ENCODE data around the gene RSL1D1. TPM values are rescaled to one million over a fixed set of nuclear protein-coding genes. Genes with fewer than 3 reads are reported as not detected.
A peak's percentile ranks its signal among the peaks of the same experiment; 100 is the strongest.
"Not testable (repeated sequence)": the region's sequence is repeated elsewhere in the genome, so short reads cannot be mapped to it uniquely, and the experiment has no call there.

The RSL1D1 gene
- polyA plus RNA-seq, 1 experiment = 169 TPM

DNA sequence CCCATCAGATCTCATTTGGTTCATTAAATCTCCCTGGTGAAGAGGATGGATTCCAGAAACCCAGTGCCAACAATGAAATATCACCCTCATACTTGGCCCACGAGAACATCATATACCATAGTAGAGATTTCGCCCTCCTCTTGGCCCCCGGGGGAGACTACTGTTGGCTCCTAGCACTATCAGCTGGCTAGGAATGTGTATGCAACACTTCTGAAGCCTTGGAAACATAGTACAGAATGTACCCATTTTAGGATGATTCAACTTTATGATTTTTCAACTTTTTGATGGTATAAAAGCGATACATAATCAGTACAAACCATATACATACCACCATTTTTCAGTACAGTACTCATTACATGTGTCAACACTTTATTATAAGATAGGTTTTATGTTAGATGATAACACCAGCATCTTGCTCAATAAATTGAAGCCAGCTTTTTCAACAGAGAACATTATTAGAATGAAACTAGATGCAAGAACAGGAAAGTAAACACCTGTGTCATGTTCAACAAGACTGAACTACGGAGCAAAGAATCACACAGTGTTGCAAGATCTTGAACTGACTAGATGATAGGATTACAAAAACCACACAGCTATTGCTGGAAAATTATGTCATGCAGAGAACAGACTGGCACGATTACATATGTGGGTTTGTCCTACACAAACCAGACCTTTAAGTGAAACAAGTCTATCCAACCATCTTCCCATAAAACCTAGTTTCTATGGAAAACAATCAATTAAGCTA, 17.2 kb downstream of the RSL1D1 start:
- Histone ChIP-seq H3K27me3 (ENCODE audit: control insufficient read depth, insufficient read depth, low read length) (no peaks in the 10 kb centered on the region), H3K4me3 (ENCODE audit: low read depth, low read length) (no peak overlapping the region), H3K27ac (ENCODE audit: low read depth, low read length) (peak overlapping the region; percentile 47), H3K9me3 (ENCODE audit: control insufficient read depth, insufficient read depth, low read length) (no peaks in the 10 kb centered on the region; the same call in 1 of the 2 replicates)
- DNase-seq (ENCODE audit: low read depth, low spot score) = peak; percentile 58
- TF ChIP-seq CTCF (IDR thresholded peaks at IDR 0.05; ENCODE audit: low read depth, low read length) = no peak
- ChIA-PET CTCF (interaction anchor here (0.6 to 1.2 kb wide), 2 partner anchors 21 to 97 kb away, joined by 3 read pairs; no protein-coding TSS in a partner anchor), POLR2A (interaction anchor here (1.3 kb wide), 1 partner anchor 37 kb away, joined by 3 read pairs; the partner anchor contains the start of gene ZC3H7A)

DNA sequence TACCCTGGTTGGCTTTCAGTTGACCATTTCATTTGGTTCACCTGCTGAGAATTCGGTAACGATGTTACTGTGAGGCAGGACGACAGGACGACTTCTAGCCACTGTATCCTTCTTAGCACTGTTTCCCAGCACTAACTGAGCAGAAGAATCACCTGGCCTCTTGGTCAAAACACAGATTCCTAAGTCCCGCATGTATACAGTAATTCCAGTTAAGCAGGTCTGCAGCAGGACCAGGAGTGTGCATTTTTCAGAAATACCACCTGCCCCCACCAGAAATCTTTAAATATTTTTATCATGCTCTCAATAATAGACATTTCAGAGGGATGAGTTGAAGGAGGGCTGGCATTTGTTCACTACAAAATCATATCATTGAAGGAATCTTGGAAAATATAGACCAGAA, 22.6 kb downstream of the RSL1D1 start:
- TF ChIP-seq CTCF (IDR thresholded peaks at IDR 0.05; ENCODE audit: low read depth, low read length) = no peak
- Histone ChIP-seq H3K27me3 (ENCODE audit: control insufficient read depth, insufficient read depth, low read length) (no peaks in the 10 kb centered on the region), H3K9me3 (ENCODE audit: control insufficient read depth, insufficient read depth, low read length) (no peaks in the 10 kb centered on the region), H3K27ac (ENCODE audit: low read depth, low read length) (no peak overlapping the region), H3K4me3 (ENCODE audit: low read depth, low read length) (no peak overlapping the region)
- ChIA-PET POLR2A (no interaction called here), CTCF (interaction anchor here (4.1 kb wide), 1 partner anchor 31 kb away, joined by 13 read pairs; the partner anchor contains the start of gene ZC3H7A)
- DNase-seq (ENCODE audit: low read depth, low spot score) = no peak

GRCh38 chr16:11825520-11826165, 25.7 kb downstream of the RSL1D1 start:
- POLR2A ChIA-PET; H3K27ac ChIP-seq (ENCODE audit: low read depth, low read length); DNase-seq (ENCODE audit: low read depth, low spot score); H3K27me3 ChIP-seq (ENCODE audit: control insufficient read depth, insufficient read depth, low read length); H3K4me3 ChIP-seq (ENCODE audit: low read depth, low read length); H3K9me3 ChIP-seq (ENCODE audit: control insufficient read depth, insufficient read depth, low read length): not testable (repeated sequence)
- CTCF ChIA-PET = interaction anchor here (2.0 to 4.1 kb wide), 2 partner anchors 12 to 28 kb away, joined by 7 to 13 read pairs; partner anchors contain the start of gene ZC3H7A

GRCh38 chr16:11824362-11824761, 27.0 kb downstream of the RSL1D1 start:
- Histone ChIP-seq H3K27me3 (ENCODE audit: control insufficient read depth, insufficient read depth, low read length) (peaks cover 2% of the 10 kb centered on the region), H3K27ac (ENCODE audit: low read depth, low read length) (no peak overlapping the region), H3K9me3 (ENCODE audit: control insufficient read depth, insufficient read depth, low read length) (no peaks in the 10 kb centered on the region; the same call in 1 of the 2 replicates), H3K4me3 (ENCODE audit: low read depth, low read length) (no peak overlapping the region)
- no peak for DNase-seq (ENCODE audit: low read depth, low spot score)
- ChIA-PET POLR2A (no interaction called here), CTCF (no interaction called here)
- no peak for TF ChIP-seq CTCF (IDR thresholded peaks at IDR 0.05; ENCODE audit: low read depth, low read length)

DNA sequence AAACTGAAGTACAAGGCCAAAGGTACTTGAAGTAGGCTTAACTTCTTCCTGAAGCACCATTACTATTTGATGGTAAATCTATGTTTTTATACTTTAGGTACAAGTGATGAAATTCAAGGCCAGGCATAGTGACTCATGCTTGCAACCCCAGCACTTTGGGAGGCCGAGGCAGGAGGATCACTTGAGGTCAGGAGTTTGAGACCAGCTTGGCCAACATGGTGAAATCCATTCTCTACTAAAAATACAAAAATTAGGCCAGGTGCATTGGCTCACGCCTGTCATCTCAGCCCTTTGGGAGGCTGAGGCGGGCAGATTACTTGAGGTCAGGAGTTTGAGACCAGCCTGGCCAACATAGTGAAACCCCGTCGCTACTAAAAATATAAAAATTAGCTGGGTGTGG, 27.7 kb downstream of the RSL1D1 start:
- H3K27ac ChIP-seq (ENCODE audit: low read depth, low read length); DNase-seq (ENCODE audit: low read depth, low spot score); H3K27me3 ChIP-seq (ENCODE audit: control insufficient read depth, insufficient read depth, low read length); CTCF ChIA-PET; POLR2A ChIA-PET; H3K4me3 ChIP-seq (ENCODE audit: low read depth, low read length); H3K9me3 ChIP-seq (ENCODE audit: control insufficient read depth, insufficient read depth, low read length): not testable (repeated sequence)

GRCh38 chr16:11819798-11820197, 31.5 kb downstream of the RSL1D1 start:
- ChIA-PET POLR2A (no interaction called here), CTCF (interaction anchor here (0.7 kb wide), 1 partner anchor 21 kb away, joined by 4 read pairs; no protein-coding TSS in a partner anchor)
- no peaks in the 10 kb centered on the region; the same call in 1 of the 2 replicates for H3K9me3 ChIP-seq (ENCODE audit: control insufficient read depth, insufficient read depth, low read length)
- no peak overlapping the region for H3K27ac ChIP-seq (ENCODE audit: low read depth, low read length)
- DNase-seq (ENCODE audit: low read depth, low spot score) = no peak
- H3K4me3 ChIP-seq (ENCODE audit: low read depth, low read length) = no peak overlapping the region
- peaks cover 2% of the 10 kb centered on the region for H3K27me3 ChIP-seq (ENCODE audit: control insufficient read depth, insufficient read depth, low read length)
- no peak for TF ChIP-seq CTCF (IDR thresholded peaks at IDR 0.05; ENCODE audit: low read depth, low read length)

- CTCF ChIA-PET = not testable (repeated sequence)
Observed at GRCh38 chr16:11818970-11819369, 32.4 kb downstream of the RSL1D1 start.

More at GRCh38 chr16:11818970-11819369, 32.4 kb downstream of the RSL1D1 start:
- POLR2A ChIA-PET = interaction anchor here (0.7 kb wide), 1 partner anchor 836 kb away, joined by 4 read pairs; no protein-coding TSS in a partner anchor
- not testable (repeated sequence) for H3K4me3 ChIP-seq (ENCODE audit: low read depth, low read length); H3K27me3 ChIP-seq (ENCODE audit: control insufficient read depth, insufficient read depth, low read length); H3K27ac ChIP-seq (ENCODE audit: low read depth, low read length); DNase-seq (ENCODE audit: low read depth, low spot score); H3K9me3 ChIP-seq (ENCODE audit: control insufficient read depth, insufficient read depth, low read length)
